Measurements from ENCODE around the gene POC1A. TPM values are rescaled to one million over a fixed set of nuclear protein-coding genes. Genes with fewer than 3 reads are reported as not detected.

Gene POC1A
- polyA plus RNA-seq, 1 donor: 5.9 TPM

DNA sequence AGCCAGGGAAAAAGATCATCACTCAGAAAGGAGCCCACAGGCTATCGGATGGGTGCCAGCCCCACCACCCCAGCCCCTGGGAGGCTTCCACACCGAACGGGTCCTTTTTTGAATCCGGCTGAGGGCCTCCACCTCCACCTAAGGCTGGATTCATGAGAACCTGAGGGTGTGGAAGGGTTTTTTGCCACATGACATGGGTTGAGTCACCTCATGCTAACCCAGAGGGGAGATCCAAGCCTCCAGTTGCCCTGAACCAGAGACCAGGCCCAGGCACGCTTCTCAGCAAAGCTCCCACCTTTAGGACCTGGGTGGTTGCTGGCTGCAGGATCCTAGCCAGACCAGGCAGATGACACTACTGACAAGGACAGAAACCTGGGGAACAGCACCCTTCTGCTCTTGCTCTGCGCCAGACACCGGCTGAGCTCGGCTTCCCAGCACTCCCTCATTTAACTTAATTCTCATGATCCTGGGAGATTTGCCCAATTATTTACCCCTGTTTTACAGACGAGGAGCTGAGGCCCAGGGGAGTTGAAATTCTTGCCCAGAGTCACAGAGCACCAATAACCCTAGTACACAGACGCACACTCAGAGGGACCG is 123.4 kb downstream of the POC1A start:
- no peak for DNase-seq
- no peak overlapping the region for H3K4me3 ChIP-seq (ENCODE audit: low read length)
- no peaks in the 10 kb centered on the region for H3K36me3 ChIP-seq (ENCODE audit: control insufficient read depth, insufficient read depth, low read length)
- no CpG with 5 or more reads among the region's 11 CpGs for WGBS (ENCODE audit: insufficient coverage, low lambda C conversion rate)
- no peaks in the 10 kb centered on the region for H3K9me3 ChIP-seq (ENCODE audit: control insufficient read depth, low read depth, low read length)
- H3K4me1 ChIP-seq (ENCODE audit: control insufficient read depth, insufficient read depth, low read length): peaks cover 19% of the 10 kb centered on the region
- no peak overlapping the region for H3K27ac ChIP-seq (ENCODE audit: low read length)
- H3K27me3 ChIP-seq (ENCODE audit: control insufficient read depth, insufficient read depth, low read length): no peaks in the 10 kb centered on the region

DNA sequence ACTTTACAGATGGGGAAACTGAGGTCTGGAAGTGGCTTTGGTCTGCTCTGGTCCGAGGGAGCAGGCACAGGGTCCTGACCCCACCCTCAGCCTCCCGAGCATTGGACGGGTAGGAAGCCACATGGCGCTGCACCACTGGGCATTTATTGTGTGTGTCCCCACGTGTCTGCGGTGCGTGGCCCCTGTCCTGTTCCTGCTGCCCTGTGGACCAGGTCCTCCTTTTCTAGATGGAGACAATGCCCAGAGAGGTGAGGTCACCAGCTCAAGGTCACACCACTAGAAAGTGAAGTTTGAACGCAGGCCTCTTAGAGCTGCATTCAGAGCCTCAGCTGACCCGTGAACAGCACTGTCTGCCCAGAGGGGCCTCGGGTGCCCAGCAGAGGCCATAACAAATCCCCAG is 124.7 kb downstream of the POC1A start:
- Histone ChIP-seq H3K4me3 (ENCODE audit: low read length) (no peak overlapping the region), H3K9me3 (ENCODE audit: control insufficient read depth, low read depth, low read length) (no peaks in the 10 kb centered on the region), H3K27me3 (ENCODE audit: control insufficient read depth, insufficient read depth, low read length) (no peaks in the 10 kb centered on the region), H3K4me1 (ENCODE audit: control insufficient read depth, insufficient read depth, low read length) (peaks cover 14% of the 10 kb centered on the region), H3K27ac (ENCODE audit: low read length) (no peak overlapping the region), H3K36me3 (ENCODE audit: control insufficient read depth, insufficient read depth, low read length) (no peaks in the 10 kb centered on the region)
- no CpG with 5 or more reads among the region's 10 CpGs for WGBS (ENCODE audit: insufficient coverage, low lambda C conversion rate)
- no peak for DNase-seq

- H3K4me3 ChIP-seq (ENCODE audit: low read length): no peak overlapping the region
- WGBS (ENCODE audit: insufficient coverage, low lambda C conversion rate): no CpG with 5 or more reads among the region's 9 CpGs
These were observed 125.2 kb downstream of the POC1A start for GRCh38 chr3:52029053-52029452.

DNA sequence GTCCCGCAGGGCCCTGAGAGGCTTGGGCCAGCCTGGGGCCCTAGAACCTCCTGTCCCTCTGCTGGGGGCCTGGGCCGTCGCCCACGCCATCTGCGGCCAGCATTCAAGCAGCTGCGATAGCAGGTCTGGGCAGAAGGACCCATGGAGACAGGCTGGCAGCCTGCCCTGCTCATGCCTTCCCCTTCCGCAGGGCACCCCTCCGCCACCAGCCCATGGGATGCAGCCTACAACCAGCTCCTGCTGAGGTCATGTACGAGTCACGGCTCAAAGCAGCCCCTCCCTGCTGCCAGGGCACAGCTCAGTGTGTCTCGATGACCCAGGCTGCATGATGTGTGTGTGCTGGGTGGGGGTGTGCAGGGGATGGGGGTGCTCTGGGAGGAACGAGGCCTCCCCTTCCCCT is 125.7 kb downstream of the POC1A start:
- peaks cover 7% of the 10 kb centered on the region for H3K4me1 ChIP-seq (ENCODE audit: control insufficient read depth, insufficient read depth, low read length)
- no peak overlapping the region for H3K27ac ChIP-seq (ENCODE audit: low read length)
- H3K36me3 ChIP-seq (ENCODE audit: control insufficient read depth, insufficient read depth, low read length): no peaks in the 10 kb centered on the region
- H3K9me3 ChIP-seq (ENCODE audit: control insufficient read depth, low read depth, low read length): no peaks in the 10 kb centered on the region
- no peak overlapping the region for H3K4me3 ChIP-seq (ENCODE audit: low read length)
- DNase-seq: no peak
- WGBS (ENCODE audit: insufficient coverage, low lambda C conversion rate): no CpG with 5 or more reads among the region's 12 CpGs
- H3K27me3 ChIP-seq (ENCODE audit: control insufficient read depth, insufficient read depth, low read length): no peaks in the 10 kb centered on the region

More at GRCh38 chr3:52029053-52029452, 125.2 kb downstream of the POC1A start:
- no peaks in the 10 kb centered on the region for H3K36me3 ChIP-seq (ENCODE audit: control insufficient read depth, insufficient read depth, low read length)
- no peak overlapping the region for H3K27ac ChIP-seq (ENCODE audit: low read length)
- DNase-seq: no peak
- no peaks in the 10 kb centered on the region for H3K27me3 ChIP-seq (ENCODE audit: control insufficient read depth, insufficient read depth, low read length)
- H3K9me3 ChIP-seq (ENCODE audit: control insufficient read depth, low read depth, low read length): no peaks in the 10 kb centered on the region
- H3K4me1 ChIP-seq (ENCODE audit: control insufficient read depth, insufficient read depth, low read length): peaks cover 9% of the 10 kb centered on the region

DNA sequence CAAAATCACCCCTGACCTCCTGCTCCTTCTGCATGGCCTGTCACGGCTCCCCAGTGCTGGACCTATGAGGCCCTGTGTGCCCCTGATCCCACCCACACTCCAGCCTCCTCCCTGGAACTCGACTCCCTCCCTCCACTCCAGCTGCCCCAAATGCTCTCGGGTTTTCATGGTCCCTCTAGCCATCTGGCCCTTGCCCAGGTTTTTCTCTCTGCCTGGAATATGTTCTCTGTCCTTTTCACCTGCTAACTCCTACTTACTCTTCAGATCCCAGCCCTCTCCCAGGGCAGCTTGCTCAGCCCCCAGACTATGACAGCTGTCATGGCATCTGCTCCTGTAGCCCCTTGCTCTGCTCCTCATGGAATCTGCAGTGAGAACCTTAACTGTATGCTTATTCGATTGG is 128.2 kb downstream of the POC1A start:
- H3K27me3 ChIP-seq (ENCODE audit: control insufficient read depth, insufficient read depth, low read length): no peaks in the 10 kb centered on the region
- H3K36me3 ChIP-seq (ENCODE audit: control insufficient read depth, insufficient read depth, low read length): no peaks in the 10 kb centered on the region
- no peak overlapping the region for H3K4me3 ChIP-seq (ENCODE audit: low read length)
- no peak for DNase-seq
- H3K4me1 ChIP-seq (ENCODE audit: control insufficient read depth, insufficient read depth, low read length): no peaks in the 10 kb centered on the region
- WGBS (ENCODE audit: insufficient coverage, low lambda C conversion rate): 47% methylated on average over 2 of the region's 4 CpGs
- no peaks in the 10 kb centered on the region for H3K9me3 ChIP-seq (ENCODE audit: control insufficient read depth, low read depth, low read length)
- no peak overlapping the region for H3K27ac ChIP-seq (ENCODE audit: low read length)

DNA sequence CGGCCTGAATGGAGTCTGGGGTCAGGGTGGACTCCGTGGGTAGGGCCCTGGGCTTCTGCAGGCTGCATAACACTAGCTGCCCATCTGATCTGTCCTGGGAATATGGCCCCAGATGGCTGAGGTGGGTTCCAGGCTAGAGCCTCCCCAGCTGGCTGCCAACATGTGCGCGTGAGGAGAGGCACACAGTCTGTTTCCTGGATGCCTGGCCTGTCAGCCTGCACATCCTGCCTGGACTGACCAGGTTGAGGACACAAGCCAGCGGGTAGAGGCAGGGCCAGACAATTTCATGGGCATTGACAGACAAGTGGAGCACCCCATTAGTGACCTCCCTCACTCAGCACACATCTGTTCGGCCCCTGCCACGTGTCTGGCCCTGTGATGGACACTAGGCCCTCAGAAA is 128.8 kb downstream of the POC1A start:
- WGBS (ENCODE audit: insufficient coverage, low lambda C conversion rate): no CpG with 5 or more reads among the region's 7 CpGs
- H3K27ac ChIP-seq (ENCODE audit: low read length): no peak overlapping the region
- no peaks in the 10 kb centered on the region for H3K27me3 ChIP-seq (ENCODE audit: control insufficient read depth, insufficient read depth, low read length)

More for the DNA sequence above, 128.8 kb downstream of the POC1A start:
- Histone ChIP-seq H3K4me1 (ENCODE audit: control insufficient read depth, insufficient read depth, low read length) (no peaks in the 10 kb centered on the region), H3K4me3 (ENCODE audit: low read length) (no peak overlapping the region), H3K36me3 (ENCODE audit: control insufficient read depth, insufficient read depth, low read length) (no peaks in the 10 kb centered on the region), H3K9me3 (ENCODE audit: control insufficient read depth, low read depth, low read length) (no peaks in the 10 kb centered on the region)
- DNase-seq: no peak

Other genes starting within 250 kb of the POC1A start
- 17.8 TPM for gene RRP9, start 212.5 kb downstream of the POC1A start, polyA plus RNA-seq
- gene PARP3, start 212.1 kb downstream of the POC1A start, polyA plus RNA-seq: 17.1 TPM
- gene GPR62, start 199.0 kb downstream of the POC1A start, polyA plus RNA-seq: 0.18 TPM
- gene PCBP4, start 187.0 kb downstream of the POC1A start, polyA plus RNA-seq: 48.8 TPM
- gene ABHD14B, start 180.4 kb downstream of the POC1A start, polyA plus RNA-seq: 101 TPM
- 14.1 TPM for gene ABHD14A, start 179.4 kb downstream of the POC1A start, polyA plus RNA-seq
- gene ACY1, start 170.9 kb downstream of the POC1A start, polyA plus RNA-seq: 269 TPM
- 2,526 TPM for gene RPL29, start 158.5 kb downstream of the POC1A start, polyA plus RNA-seq
- gene DUSP7, start 97.9 kb downstream of the POC1A start, polyA plus RNA-seq: 9.6 TPM
- gene ALAS1, start 43.7 kb upstream of the POC1A start, polyA plus RNA-seq: 37.2 TPM
- gene TLR9, start 71.2 kb upstream of the POC1A start, polyA plus RNA-seq: 0.37 TPM
- gene TWF2, start 84.7 kb upstream of the POC1A start, polyA plus RNA-seq: 19.9 TPM
- gene PPM1M, start 91.3 kb upstream of the POC1A start, polyA plus RNA-seq: 11.0 TPM
- 71.9 TPM for gene WDR82, start 124.2 kb upstream of the POC1A start, polyA plus RNA-seq
- 165 TPM for gene GLYCTK, start 133.4 kb upstream of the POC1A start, polyA plus RNA-seq
- gene DNAH1, start 161.9 kb upstream of the POC1A start, polyA plus RNA-seq: 22.9 TPM

Data from large intestine (tissue), 3 donors.